Fibroblast of skin of back (primary cell): Measurements from ENCODE around the gene RCC2. TPM values are rescaled to one million over a fixed set of nuclear protein-coding genes. Genes with fewer than 3 reads are reported as not detected.
A peak's percentile ranks its signal among the peaks of the same experiment; 100 is the strongest.
"Not testable (repeated sequence)": the region's sequence is repeated elsewhere in the genome, so short reads cannot be mapped to it uniquely, and the experiment has no call there.

Experiments used
- DNase-seq: peaks from one replicate; pipeline ENCODE4 v3.0.0-alpha.2; 2013
- polyA plus RNA-seq, 2 experiments: library from polyadenylated mRNA; unstranded; fragments of 120-200 nt; gene quantifications; one replicate each; pipeline ENCODE4 v1.2.1, GENCODE V29; 2013; ENCODE audit not compliant: insufficient read length in 2 of 2

Gene RCC2
- 78.2 TPM for polyA plus RNA-seq (2013, experiment 1 of 2; ENCODE audit: insufficient read length)
- polyA plus RNA-seq (2013, experiment 2 of 2; ENCODE audit: insufficient read length): 28.6 TPM

DNA sequence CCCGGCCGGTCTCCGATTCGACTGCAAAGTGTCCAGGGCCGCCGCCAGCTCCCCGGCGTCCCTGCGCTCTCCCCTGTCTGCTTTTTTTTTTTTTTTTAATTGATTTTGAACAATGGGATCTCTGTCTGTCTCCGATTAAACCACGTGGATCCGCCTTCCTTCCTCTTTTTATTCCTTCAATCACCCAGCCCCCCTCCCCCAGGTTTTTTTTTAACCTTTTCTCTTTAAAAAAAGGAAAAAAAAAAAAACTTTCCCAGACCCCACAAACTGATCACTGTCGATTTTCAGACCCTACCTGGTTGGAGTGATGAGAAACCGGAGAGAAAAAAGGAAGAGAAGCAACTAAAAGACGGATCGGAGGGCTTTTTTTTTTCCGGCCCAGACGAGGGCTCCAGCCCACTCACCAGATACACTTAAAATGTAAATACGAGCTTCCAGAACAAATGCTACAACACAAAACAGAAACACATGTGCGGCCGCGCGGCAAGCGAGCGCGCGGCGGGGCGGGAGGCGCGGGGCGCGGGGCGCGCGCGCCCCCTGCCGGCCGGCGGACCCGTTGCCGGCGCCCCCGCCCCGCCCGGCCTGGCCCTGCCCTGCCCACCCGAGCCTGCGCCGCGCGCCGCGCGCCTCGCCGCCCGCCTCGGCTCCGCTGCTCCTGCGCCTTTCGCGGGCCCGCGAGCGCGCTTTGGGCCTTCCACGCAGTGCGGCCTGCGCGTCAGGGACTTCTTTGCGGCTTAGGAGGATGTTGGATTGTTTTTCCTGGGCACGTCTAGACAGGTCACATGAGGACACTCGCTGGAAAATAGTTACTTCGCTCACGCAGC lies at the start of gene RCC2:
RCC2 (minus strand) TSS at position 428 of the 824 bp plus-strand sequence. CDS start 1,163 bp downstream, outside the sequence.
- DNase-seq: peak; percentile 79

DNA sequence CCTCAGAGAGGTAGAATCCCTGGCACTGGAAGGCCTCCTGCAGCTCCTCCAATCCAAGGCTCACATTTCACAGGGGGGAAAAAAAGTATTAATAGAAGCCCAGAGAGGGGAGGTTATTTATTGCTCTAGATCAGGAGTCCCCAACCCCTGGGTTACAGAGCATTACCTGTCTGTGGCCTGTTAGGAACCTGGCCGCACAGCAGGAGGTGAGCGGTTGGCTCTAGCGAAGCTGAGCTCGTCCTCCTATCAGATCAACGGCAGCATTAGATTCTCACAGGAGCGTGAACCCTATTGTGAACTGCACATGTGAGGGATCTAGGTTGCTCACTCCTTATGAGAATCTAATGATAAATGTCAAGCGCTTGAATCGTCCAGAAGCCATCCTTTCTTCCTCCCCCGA lies 46.8 kb upstream of the RCC2 start:
- no peak for DNase-seq

DNA sequence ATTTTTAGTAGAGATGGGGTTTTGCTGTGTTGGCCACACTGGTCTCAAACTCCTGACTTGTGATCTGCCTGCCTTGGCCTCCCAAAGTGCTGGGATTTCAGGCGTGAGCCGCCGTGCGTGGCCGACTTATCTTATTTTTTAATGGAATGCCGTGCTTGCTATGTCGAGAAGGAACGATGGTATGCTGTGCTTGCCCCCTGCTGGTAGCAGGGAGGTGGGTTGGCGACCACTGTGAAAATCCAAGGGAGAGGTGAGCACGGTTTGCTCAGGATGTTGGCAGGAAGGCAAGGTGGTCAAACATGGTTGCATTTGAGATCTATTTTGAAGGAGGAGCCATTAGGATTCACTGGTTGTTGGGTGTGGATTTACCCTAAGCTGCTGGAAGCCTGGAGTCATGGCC lies 45.8 kb upstream of the RCC2 start:
- DNase-seq: no peak

DNA sequence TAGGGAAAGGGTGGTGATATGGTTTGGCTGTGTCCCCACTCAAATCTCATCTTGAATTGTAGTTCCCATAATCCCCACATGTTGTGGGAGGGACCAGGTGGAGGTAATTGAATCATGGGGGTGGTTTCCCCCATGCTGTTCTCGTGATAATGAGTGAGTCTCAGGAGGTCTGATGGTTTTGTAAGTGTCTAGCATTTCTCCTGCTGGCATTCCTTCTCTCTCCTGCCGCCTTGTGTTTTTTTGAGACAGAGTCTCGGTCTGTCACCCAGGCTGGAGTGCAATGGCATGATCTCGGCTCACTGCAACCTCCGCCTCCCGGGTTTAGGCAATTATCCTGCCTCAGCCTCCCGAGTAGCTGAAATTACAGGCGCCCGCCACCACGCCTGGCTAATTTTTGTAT lies 42.5 kb upstream of the RCC2 start:
- DNase-seq: not testable (repeated sequence)

DNA sequence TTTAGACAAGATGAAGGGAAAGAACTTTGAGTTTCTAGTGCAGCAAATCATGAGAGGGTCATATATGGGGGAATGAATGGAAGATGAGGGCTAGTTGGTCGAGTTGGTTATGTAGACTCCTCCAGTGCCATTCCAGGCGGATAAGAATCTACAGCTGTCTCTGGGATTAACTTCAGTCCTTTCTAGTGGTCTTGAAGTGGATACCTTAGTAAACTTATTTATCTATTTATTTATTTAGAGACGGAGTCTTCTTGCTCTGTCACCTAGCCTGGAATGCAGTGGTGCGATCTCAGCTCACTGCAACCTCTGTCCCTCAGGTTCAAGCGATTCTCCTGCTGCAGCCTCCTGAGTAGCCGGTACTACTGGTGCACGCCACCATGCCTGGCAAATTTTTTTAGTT lies 41.4 kb upstream of the RCC2 start:
- DNase-seq: no peak

DNA sequence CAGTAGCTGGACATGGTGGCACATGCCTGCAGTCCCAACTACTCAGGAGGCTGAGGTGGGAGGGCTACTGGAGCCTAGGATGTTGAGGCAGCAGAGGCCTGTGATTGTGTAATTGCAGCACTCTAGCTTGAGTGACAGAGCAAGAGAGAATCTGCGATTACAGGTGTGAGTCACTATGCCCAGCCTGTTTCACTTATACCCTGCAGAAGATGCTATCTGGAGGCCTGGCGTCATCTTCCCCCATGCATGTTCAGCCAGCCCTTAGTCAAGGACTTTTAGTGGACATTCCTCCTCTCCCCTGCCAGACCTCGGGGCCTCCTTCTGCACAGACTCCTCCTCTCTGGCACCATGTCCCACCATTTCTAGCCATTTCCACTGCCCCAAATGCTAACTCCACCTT lies 36.3 kb upstream of the RCC2 start:
- no peak for DNase-seq

DNA sequence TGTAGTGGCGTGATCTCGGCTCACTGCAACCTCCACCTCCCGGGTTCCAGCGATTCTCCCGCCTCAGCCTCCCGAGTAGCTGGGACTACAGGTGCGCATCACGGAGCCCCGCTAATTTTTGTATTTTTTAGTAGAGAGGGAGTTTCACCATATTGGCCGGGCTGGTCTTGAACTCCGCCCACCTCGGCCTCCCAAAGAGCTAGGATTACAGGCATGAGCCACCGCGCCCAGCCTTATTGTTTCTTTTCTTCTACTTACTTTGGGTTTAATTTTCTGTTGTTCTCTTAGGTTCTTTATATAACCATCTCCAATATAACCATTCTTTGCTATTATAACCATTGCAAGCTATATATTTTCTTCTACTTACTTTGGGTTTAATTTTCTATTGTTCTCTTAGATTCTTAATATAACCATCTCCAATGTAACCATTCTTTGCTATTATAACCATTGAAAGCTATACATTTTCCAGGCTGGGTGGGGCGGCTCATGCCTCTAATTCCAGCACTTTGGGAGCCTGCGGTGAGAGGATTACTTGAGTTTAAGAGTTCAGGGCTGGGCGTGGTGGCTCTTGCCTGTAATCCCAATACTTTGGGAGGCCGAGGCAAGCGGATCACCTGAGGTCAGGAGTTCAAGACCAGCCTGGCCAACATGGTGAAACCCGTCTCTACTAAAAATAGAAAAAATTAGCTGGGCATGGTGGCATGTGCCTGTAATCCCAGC lies 35.5 kb upstream of the RCC2 start:
- DNase-seq: not testable (repeated sequence)

DNA sequence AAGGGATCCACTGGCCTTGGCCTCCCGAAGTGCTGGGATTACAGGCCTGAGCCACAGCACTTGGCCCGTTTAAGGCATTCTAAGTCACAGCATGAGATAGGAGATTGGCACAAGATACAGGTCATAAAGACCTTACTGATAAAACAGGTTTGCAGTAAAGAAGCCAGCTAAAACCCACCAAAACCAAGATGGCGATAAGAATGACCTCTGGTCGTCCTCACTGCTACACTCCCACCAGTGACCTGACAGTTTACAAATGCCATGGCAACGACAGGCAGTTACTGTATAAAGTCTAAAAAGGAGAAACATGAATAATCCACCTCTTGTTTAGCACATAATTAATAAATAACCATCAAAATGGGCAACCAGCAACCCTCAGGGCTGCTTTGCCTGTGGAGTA lies 33.3 kb upstream of the RCC2 start:
- no peak for DNase-seq

DNA sequence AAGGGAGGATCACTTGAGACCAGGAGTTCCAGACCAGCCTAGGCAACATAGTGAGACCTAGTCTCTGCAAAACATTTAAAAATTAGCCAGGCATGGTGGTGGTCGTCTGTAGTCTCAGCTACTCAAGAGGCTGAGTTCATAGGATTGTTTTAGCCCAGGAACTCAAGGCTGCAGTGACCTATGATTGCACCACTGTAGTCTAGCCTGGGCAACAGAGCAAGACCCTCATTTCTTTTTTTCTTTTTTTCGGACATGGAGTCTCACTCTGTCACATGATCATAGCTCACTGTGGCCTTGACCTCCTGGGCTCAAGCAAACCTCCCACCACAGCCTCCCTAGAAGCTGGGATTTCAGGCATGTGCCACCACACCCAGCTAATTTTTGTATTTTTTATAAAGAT lies 31.9 kb upstream of the RCC2 start:
- DNase-seq: no peak

DNA sequence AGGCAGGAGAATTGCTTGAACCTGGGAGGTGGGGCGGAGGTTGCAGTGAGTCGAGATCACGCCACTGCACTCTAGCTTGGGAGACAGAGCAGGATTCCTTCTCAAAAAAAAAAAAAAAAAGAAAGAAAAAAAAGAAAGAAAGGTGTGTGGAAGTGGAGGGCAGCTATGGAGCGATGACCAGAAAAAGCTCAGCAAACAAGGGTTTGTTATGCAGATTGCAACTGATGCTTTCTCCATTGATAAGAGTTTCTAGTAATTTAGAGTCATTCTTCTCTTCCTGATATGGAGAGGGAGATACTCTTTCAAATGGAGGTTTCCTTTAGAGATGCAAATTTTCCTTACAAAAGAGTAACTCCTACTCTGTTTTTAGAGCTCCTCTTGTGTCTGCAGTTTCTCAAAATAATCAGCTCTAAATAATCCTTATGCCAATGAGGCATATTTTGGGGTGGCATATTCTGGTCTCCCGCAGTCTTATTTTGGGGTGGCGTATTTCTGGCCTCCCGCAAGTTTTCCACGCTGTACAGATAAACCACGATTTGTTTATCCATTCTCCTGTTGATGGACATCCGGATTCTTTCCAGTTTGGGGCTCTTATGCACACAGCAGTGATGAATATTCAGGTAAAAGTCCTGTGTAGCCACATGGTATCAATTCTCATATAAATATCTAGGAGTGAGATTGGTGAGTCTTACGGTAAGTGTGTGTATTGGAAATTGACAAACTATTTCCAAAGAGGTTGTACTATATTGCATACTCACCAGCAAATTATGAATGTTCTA lies 30.7 kb upstream of the RCC2 start:
- DNase-seq: no peak

DNA sequence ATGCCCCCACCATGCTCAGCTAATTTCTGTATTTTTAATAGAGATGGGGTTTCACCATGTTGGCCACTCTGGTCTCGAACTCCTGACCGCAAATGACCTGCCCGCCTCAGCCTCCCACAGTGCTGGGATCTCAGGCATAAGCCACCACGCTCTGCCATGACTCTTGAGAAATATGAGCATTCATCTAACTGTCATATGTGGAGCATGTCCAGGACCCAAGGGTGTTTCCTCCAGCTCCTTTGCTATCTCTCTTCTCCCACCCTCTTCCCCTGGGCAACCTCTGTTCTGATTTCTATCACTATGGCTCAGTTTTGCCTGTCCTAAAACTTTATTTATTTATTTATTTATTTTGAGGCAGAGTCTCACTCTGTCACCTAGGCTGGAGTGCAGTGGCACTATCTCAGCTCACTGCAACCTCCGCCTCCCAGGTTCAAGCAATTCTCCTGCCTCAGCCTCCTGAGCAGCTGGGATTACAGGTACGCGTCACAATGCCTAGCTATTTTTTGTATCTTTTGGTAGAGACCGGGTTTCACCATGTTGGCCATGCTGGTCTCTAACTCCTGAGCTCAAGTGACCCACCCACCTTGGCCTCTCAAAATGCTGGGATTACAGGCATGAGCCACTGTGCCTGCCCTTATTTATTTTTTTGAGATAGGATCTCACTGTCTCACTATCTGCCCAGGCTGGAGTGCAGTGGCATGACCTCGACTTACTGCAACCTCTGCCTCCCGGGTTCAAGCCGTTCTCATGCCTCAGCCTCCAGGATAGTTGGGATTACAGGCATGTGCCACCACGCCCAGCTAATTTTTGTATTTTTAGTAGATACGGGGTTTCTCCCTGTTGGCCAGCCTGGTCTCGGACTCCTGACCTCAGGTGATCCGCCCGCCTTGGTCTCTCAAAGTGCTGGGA lies 29.1 kb upstream of the RCC2 start:
- DNase-seq: not testable (repeated sequence)

DNA sequence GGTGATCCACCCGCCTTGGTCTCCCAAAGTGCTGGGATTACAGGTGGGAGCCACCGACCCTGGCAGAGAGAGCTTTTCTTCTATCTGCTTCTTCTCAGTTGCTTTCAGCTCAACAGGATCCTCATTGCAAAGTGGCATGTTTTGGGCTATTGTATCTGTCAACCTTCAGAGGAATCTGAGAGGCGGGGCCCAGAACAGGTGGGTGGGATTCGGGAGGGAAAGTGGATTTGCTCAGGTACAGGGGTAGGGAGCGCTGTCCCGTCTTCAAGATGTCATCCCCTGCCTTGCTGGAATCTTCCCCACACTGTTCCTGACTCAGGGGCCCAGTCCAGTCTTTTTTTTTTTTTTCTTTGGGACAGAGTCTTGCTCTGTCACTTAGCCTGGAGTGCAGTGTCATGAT lies 26.9 kb upstream of the RCC2 start:
- DNase-seq: no peak

DNA sequence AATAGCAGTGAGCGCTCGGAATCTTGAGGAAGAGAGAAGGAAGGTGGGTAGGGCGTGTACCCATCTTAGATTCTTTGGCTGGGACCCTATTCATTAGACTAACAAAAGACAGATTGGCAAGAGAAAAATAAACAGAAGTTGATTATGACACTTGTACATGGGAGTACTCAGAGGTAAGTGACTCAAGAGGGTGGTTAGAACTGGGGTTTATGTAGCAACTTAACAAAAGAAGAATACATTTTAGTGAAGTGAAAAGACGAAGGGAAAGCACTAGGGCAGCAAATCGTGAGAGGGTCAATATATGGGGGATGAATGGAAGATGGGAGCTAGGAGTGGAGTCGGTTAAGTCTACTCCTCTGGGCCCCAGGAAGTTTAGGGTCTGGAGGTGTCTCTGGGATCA lies 25.8 kb upstream of the RCC2 start:
- no peak for DNase-seq

DNA sequence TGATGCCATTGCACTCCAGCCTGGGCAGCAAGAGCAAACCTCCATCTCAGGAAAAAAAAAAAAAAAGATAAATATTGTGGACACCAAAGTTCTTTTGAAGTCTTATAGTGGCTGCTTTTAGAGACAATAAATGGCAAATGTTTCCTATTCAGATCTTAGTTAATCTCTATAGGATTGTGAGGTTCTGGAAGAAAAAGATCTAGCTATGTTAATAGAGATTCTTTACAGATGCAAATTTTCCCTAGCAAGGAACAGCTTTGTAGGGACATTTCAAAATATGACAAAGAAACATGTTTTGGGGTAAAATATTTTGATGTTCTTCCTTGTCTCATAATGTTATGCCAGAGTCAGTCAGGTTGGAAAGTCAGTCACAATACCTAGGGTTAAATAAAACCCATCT lies 24.5 kb upstream of the RCC2 start:
- no peak for DNase-seq

DNA sequence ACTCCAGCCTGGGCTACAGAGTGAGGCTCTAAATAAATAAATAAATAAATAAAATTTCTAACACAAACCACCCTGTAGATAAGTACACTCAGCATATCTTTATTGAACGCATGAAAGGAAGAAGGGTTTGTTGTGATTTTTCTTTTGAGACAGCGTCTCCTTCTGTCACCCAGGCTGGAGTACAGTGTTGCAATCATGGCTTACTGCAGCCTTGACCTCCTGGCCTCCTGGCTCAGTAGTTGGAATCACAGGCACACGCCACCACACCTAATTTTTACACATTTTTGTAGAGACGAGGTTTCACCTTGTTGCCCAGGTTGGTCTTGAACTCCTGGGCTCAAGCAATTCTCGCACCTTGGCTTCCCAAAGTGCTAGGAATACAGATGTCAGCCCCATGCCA lies 23.2 kb upstream of the RCC2 start:
- no peak for DNase-seq

DNA sequence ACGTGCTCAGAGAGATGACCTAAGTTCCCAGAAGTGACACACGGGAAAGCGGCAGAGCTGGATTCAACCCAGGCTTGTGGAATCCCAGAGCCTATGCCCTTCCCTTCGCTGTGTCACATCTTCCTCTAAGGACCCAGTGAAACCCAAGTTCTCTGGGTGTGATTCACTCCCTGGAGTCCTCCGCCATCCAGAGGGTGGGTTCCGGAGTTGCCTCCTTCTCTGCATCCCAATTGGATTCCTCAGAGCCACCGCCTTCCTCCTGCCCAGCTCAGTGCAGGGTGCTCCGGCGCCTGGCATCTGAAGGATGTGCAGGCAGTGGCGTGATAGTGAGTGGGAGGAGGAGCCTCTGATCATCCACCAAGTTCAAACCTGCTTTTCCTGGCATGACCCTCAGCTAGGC lies 20.7 kb upstream of the RCC2 start:
- peak; percentile 16 for DNase-seq

DNA sequence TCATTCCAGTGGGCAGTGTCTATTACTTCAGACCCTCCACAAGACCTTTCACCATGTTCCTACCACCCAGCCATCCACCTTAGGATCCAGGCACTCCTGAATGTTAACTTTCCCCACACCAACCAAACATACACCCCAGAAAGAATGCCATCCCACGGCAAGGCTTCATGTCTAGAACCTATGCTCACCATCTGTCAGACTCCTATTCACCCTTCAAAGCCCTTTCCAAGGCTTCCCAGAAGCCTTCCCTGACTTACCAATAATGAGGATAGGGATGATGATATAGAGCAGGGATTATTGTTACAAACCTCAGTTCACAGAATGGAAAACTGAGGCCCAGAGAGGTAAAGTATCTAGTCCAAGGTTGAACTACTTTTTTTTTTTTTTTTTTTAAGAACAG lies 19.3 kb upstream of the RCC2 start:
- DNase-seq: no peak

DNA sequence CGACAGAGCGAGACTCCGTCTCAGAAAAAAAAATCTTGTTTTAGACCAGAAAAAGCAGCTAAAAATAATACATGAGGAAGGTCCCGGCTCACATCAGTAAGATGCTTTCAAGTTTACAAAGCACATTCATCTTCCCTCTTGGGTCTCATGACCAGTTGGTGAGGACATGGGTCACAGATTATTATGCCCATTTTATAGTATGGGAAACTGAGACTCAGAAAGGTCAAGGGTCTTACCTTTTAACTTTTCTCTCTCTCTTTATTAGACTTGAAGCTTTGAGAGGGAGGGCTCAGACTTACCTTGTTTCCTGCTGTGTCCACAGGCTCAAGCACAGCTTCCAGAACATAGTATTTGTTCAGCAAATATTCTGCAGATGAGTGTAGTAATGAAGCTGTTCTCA lies 13.2 kb upstream of the RCC2 start:
- DNase-seq: no peak

DNA sequence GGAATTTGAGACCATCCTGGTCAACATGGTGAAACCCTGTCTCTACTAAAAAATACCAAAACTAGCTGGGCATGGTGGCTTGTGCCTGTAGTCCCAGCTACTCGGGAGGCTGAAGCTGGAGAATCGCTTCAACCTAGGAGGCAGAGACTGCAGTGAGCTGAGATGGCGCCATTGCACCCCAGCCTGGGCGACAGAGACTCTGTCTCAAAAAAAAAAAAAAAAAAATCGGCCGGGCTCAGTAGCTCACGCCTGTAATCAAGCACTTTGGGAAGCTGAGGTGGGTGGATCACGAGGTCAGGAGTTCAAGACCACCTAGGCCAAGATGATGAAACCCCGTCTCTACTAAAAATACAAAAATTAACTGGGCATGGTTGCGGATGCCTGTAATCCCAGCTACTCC lies 12.7 kb upstream of the RCC2 start:
- DNase-seq: not testable (repeated sequence)

DNA sequence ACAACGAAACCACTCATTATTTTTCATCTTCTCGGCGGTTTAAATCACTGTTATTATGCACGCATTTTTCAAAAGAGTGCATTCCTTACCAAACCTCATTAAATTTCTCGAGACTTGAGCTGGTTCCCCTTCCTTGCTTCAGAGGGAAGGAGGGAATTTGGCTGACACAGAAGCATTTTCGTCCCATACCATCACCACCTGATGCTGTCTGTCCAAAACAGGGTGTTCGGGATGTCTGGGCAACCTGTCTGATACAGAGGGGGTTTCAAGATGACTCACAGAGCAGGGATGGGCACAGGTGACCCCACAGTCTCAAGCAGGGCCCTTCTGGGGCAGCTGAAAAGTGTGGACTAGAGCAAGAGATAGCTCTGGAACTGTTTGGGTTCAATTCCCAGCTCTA lies 12.3 kb upstream of the RCC2 start:
- no peak for DNase-seq

DNA sequence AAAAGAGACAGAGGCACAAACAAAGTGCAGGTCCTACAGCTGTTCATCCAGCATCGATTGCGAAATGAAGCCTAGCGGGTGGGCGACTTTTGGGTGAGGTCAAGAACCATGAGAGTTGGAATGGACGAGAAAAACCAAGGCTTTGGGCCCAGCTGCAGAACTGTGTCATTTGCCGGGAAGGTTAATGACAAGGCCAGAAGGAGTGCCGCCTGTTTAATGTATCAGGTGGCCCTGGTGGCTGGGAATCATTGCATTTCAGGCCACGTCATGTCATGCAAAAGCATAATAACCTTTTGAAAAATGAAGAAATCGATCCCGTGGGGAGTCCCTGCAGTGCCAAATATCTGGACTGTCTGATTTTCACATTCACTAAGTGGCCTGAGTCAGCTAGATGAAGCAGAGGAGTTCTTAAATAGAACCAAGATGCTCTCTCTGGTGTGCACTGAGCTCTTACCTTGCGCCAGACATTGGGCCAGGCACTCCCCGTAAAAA lies 8.1 kb upstream of the RCC2 start:
- no peak for DNase-seq

DNA sequence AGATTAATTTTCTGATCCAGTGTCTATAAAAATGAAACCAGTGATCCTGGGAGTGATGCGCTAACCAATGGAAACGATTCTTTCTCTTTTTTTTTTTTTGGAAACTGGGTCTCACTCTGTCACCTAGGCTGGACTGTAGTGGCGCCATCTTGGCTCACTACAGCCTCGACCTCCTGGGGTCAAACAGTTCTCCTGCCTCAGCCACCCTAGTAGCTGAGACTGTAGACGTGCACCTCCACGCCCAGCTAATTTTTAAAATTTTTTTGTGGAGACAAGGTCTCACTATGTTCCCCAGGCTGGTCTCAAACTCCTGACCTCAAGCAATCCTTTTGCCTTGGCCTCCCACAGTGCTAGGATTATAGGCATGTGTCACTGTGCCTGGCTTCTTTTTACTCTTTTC lies 3.4 kb upstream of the RCC2 start:
- DNase-seq: no peak
